ENCODE measurements around the gene DHX34. TPM values are rescaled to one million over a fixed set of nuclear protein-coding genes. Genes with fewer than 3 reads are reported as not detected.
"Not testable (repeated sequence)": the region's sequence is repeated elsewhere in the genome, so short reads cannot be mapped to it uniquely, and the experiment has no call there.

Gene DHX34
- total RNA-seq, 1 donor from 2014 or later = 11.5 TPM

DNA sequence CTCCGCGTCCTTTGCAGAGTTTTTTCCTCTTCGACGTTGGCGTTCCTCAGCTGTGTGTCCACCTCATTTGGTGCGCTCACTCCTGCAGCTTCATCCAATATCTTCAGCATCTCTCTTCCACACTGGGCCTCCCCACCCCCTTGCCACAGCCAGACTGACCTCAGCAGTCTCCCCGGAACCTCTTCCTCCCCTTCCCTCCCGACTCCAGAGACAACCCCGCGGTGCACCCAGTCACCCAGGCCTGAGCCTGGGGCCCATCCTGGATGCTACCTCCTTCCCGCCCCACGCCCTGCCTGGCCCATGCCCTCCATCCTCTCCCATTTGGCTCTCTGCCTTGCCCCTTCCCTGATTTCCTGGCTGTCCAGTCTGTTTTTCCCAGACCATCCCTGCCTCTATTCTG lies 25.2 kb upstream of the DHX34 start:
- TF ChIP-seq, protein P1, sequence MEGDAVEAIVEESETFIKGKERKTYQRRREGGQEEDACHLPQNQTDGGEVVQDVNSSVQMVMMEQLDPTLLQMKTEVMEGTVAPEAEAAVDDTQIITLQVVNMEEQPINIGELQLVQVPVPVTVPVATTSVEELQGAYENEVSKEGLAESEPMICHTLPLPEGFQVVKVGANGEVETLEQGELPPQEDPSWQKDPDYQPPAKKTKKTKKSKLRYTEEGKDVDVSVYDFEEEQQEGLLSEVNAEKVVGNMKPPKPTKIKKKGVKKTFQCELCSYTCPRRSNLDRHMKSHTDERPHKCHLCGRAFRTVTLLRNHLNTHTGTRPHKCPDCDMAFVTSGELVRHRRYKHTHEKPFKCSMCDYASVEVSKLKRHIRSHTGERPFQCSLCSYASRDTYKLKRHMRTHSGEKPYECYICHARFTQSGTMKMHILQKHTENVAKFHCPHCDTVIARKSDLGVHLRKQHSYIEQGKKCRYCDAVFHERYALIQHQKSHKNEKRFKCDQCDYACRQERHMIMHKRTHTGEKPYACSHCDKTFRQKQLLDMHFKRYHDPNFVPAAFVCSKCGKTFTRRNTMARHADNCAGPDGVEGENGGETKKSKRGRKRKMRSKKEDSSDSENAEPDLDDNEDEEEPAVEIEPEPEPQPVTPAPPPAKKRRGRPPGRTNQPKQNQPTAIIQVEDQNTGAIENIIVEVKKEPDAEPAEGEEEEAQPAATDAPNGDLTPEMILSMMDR (conservative IDR thresholded peaks at IDR 0.05; ENCODE audit: low read depth, low read length) = no peak
- no peak for DNase-seq (ENCODE audit: low read depth)
- H3K4me3 ChIP-seq (ENCODE audit: low read depth, low read length) = no peak overlapping the region

DNA sequence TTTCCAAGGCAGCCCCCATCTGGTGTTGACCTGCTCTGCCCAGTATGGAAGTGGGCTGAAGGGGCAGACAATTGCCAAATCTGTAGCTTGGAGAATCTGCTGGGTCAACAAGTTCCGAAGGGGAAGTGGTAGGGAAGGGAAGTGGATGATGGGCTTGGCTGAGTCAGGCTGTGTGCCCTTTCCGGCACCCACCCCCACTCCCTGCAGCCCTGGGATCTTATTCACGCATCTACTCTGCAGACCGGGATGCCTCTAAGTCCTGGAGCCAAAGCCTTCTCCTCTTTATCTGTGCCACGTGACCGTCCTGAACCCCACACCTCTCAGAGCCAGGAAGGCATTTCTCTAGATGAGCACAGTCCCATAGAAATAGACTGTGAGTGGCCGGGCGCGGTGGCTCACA lies 24.6 kb upstream of the DHX34 start:
- no peak for DNase-seq (ENCODE audit: low read depth)
- H3K4me3 ChIP-seq (ENCODE audit: low read depth, low read length) = no peak overlapping the region
- TF ChIP-seq, protein P1 (conservative IDR thresholded peaks at IDR 0.05; ENCODE audit: low read depth, low read length) = no peak

DNA sequence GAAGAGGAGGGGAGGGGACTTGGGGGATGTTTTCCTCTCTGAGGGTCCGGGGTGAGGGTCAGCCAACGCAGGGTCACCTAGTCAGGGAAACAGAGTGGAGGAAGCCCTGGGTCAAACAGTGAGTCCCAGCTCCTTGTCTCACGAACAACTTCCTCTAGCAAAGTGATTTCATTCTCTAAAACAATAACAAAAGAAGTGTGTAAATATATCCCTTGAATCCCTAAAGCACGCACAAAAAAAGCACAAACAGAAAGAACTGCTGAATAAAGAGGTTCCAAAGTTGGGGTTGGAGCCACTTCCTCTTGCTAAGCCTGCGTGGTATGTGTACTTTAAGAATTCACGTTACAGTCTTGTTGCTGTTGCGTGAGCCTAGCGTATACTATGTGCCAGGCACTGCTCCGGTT lies 18.6 kb upstream of the DHX34 start:
- DNase-seq (ENCODE audit: low read depth) = no peak
- no peak overlapping the region for H3K4me3 ChIP-seq (ENCODE audit: low read depth, low read length)
- TF ChIP-seq, protein P1 (conservative IDR thresholded peaks at IDR 0.05; ENCODE audit: low read depth, low read length) = no peak

DNA sequence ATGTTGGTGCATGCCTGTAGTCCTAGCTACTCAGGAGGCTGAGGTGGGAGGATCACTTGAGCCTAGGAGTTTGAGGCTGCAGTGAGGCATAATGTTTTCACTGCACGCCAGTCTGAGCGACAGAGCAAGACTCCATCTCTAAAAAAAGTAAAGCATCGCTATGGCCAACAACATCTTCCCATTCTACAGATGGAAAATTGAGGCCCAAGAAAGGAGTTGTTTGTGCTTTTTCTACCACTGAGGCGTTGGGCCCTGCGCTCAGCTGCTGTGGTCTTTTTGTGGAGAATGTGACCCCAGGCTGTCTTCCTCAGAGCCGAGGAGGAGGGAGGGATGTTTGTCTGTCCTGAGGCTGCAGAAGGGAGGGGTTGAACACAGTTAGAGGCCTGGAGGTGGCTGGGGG lies 17.6 kb upstream of the DHX34 start:
- TF ChIP-seq, protein P1 (conservative IDR thresholded peaks at IDR 0.05; ENCODE audit: low read depth, low read length) = no peak
- no peak overlapping the region for H3K4me3 ChIP-seq (ENCODE audit: low read depth, low read length)
- no peak for DNase-seq (ENCODE audit: low read depth)

DNA sequence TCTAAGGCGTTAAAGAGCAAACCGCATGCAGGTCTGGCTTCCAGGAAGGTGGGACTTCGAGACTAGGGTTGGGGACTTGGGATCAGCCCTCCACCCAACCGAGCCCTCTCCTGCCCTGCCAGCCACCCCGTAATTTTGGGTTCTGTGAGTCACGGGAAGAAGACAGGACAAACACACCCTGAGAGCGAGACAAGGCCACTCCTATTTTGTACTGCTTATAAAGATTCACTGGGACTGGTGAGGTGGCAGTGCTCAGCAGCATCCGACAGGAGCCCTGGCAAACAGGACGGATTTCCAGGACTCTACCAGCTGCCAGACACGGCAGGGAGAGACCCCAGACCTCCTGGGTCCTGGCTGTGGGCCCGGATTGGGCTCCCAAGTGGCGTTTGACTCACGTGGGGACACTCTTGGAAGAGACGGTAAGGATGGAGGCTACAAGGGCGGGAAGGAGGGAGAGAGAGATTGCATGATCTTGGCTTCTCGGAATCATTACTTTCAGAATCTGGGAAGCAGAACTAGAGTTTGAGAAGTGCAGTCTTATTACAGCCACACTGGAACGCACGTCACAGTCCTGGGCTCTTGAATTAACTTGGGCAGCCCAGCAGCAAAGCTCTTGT lies 17.1 kb upstream of the DHX34 start, which contains the start of gene C5AR2:
Gene C5AR2 (plus strand): TSS at position 245 of the 617 bp plus-strand sequence. CDS start 8,625 bp downstream, outside the sequence.
- TF ChIP-seq, protein P1 (conservative IDR thresholded peaks at IDR 0.05; ENCODE audit: low read depth, low read length) = no peak
- no peak within 1 kb of the TSS for H3K4me3 ChIP-seq (ENCODE audit: low read depth, low read length)
- no peak for DNase-seq (ENCODE audit: low read depth)

DNA sequence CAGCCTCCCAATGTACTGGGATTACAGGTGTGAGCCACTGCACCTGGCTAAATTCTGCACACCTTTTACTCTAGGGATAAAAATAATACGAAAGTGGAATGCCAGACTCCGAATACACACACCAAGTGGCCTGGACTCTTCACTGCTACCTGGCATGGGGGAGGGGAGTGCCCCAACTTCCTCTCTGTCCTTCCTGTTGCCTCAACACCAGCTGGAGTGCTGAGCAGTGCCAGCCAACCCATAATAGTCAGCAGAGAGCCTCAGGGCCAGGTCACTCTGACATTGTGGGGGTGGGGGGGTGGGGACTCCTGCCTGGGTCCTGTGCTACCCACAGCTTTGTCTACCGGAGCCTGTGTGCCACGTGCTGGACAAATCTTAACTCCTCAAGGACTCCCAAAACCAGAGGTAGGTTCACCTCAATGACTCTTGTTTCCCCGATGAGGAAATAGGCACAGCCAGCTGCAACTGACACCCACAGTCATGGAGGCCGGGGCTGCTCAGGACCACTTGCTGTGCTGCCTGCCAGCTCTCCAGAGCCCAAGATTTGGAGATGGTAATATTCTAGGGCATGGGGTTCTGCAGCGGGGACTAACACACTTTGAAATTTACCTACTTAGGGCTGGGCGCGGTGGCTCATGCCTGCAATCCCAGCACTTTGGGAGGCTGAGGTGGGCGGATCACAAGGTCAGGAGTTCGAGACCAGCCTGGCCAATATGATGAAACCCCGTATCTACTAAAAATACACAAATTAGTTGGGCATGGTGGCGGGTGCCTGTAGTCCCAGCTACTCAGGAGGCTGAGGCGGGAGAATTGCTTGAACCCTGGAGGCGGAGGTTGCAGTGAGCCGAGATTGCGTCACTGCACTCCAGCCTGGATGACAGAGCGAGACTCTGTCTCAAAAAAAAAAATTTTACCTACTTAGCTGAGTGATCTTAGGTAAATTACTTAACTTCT lies 12.1 kb upstream of the DHX34 start:
- not testable (repeated sequence) for DNase-seq (ENCODE audit: low read depth)

DNA sequence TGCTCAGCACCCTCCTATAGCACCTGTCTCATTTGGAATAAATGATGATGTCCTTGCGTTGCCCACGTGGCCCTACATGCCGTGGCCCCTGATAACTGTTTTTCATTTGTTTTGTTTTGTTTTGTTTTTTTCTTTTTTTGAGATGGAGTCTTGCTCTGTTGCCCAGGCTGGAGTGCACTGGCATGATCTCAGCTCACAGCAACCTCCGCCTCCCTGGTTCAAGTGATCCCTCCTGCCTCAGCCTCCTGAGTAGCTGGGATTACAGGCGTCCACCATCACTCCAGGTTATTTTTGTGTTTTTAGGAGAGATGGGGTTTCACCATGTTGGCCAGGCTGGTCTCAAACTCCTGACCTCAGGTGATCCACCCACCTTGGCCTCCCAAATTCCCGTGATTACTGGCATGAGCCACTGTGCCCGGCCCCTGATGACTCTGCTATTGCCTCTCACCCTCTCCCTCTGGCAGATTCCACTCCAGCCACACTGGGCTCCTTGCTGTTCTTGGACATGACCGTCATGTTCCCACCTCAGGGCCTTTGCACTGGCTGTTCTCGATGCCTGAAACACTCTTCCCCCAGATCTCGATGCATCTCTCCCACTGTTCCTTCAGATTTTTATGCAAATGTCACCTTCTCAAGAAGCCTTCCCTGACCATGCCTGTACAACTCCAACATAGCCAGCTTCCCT lies 9.8 kb upstream of the DHX34 start:
- DNase-seq (ENCODE audit: low read depth) = no peak
- TF ChIP-seq, protein P1 (conservative IDR thresholded peaks at IDR 0.05; ENCODE audit: low read depth, low read length) = no peak
- no peak overlapping the region for H3K4me3 ChIP-seq (ENCODE audit: low read depth, low read length)

More for the DNA sequence above, 12.1 kb upstream of the DHX34 start:
- not testable (repeated sequence) for H3K4me3 ChIP-seq (ENCODE audit: low read depth, low read length)

Measured in epithelial cell of proximal tubule (primary cell).